ENCODE measurements around the gene MDM1.

The MDM1 gene, protein sequence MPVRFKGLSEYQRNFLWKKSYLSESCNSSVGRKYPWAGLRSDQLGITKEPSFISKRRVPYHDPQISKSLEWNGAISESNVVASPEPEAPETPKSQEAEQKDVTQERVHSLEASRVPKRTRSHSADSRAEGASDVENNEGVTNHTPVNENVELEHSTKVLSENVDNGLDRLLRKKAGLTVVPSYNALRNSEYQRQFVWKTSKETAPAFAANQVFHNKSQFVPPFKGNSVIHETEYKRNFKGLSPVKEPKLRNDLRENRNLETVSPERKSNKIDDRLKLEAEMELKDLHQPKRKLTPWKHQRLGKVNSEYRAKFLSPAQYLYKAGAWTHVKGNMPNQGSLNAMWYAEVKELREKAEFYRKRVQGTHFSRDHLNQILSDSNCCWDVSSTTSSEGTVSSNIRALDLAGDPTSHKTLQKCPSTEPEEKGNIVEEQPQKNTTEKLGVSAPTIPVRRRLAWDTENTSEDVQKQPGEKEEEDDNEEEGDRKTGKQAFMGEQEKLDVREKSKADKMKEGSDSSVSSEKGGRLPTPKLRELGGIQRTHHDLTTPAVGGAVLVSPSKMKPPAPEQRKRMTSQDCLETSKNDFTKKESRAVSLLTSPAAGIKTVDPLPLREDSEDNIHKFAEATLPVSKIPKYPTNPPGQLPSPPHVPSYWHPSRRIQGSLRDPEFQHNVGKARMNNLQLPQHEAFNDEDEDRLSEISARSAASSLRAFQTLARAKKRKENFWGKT

DNA sequence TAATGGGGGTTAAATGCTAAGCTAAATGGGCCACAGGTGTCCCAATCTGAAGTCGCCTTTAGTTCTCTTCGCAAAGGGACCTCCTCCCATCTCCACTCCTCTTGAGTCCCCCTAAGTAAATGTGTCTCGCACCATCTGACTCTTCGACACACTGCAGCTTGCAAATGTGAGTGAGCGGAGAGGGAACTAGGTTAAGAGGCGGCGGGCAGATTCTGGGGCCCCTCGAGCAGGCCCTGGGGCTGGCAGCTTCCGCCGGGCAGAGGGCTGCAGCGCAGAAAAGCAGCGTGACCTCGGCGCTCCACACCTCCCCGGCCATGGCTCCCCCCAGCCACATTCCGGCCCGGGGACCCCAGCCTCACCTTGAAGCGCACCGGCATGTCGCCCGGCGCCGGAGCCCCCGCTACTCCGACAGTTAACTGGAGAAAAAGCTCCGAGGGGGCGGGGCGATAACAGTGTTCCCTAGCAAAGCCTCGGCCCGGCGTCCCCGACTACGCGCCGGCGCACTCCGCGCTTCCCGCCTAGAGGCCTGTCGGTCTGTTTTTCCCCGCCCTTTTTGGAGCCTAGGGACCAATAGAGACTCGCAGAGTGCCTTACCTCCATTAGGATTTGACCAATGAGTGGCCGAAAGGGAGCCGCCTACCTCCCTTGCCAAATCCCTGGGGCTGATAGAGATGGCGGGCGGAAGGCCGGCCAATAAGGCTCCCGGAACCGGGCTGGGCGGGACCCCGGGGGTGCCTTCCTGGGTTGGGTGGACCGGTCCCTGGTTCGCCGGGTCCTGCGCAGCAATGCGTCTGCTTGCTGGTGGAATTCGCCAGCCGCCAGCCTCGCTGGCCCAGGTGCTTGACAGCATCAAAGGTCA, at the start of gene MDM1:
TSS of gene MDM1 (minus strand) at position 494 of the 859 bp plus-strand sequence. CDS start at position 377, 117 bp downstream.
- peak; percentile 87 for DNase-seq (ENCODE audit: low read depth)

DNA sequence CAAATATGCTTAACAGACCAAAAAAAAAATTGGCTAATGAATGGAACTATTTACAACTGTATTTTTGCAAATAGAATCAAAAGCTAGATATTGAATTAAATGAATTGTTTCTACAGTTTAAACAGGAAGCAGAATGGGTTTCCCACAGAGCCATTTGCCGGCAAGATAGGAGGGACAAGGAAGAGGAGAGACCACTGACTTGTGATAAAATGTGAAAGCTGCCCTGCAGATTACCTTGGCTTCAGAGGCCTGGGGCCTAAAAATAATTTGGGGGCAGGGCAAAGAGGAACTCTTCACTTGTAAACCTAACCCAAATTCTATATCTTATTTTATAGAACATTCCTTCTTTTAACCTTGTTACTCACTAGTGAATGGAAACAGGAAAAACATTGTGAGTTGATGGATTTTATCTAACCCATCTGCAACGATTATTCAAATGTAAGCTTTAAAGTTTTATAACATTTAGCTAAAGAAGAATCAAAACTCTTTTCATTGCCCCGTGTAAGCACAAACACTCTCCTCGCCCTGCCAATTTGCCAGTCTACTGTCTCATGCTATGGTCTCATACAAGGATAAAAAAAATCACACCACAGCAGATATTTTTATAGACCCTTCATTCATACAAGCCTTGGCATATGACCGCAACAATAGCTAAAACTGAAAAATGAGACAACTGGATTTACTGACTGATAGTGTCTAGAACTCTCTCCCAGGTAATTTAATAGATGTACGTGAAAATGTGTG, 49.5 kb upstream of the MDM1 start:
- DNase-seq (ENCODE audit: low read depth): no peak

DNA sequence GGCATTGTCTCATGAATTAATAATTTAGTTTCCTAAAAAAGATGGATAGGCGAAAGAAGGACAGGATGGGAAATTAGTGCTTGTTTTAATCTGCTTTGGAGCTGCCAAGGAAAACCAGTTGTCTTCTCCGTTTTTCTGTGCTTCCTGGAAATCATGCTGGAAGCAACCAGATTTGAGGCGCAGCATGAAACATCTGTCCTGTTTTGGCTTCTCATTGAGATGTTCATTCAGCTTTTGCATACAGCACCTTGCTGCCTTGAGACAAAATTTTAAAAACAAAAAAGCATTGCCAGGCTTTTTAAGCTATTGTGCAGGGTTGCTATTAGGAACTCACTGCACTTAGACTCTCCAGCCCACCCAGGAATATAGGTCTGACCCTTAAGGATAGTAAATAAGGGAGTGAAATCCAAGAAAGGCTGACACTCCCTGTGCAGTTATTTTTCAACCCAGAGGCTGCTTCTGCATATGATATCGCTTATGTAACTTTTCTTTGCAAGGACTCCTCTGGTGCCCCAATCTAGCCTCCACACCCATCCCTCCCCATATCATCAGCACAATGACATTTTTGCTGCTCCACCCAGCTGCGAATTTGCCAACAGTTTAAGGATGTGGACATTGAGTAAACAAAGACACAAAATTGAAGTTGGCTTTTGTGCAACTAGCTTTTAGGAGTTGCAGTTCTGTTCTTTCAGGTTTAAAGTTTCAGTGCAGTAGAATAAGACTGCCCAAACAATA, 46.9 kb upstream of the MDM1 start:
- no peak for DNase-seq (ENCODE audit: low read depth)

DNA sequence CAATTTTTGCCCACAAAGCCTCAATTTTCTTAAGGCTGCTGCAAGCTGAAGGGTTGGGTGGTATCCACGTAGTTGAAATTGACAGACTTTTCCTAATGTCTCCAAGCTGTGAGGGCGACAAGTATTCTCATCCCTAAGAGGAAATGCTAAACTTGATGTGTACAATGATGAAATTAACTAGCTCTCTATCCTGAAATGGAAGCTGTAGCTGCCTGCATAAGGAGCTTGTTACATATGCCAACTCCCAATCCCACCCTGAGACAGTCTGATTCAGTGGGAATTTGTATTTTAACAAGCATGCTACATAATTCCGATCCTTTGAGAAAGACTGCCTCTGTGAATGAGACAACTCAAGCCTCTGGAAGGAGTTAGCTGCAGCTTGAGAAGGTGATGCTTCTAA, 45.7 kb upstream of the MDM1 start:
- no peak for DNase-seq (ENCODE audit: low read depth)

DNA sequence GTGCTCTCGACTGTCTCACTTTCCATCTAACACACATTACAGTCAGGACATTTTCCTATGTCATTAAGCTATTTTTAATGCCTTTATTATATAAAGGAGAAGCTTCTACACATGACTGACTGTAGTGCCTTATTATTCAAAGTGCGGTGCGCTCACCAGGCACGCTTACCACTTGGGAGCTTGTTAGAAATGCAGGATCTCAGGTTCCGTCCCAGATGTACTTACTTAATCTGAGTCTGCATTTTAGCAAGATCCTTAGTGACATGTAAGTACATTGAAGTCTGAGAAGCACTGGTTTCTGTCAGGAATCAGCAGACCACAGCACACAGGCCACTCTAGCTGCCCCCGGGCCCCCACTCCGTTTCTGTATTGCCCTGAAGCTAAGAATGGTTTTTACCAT, 44.7 kb upstream of the MDM1 start:
- DNase-seq (ENCODE audit: low read depth): no peak

DNA sequence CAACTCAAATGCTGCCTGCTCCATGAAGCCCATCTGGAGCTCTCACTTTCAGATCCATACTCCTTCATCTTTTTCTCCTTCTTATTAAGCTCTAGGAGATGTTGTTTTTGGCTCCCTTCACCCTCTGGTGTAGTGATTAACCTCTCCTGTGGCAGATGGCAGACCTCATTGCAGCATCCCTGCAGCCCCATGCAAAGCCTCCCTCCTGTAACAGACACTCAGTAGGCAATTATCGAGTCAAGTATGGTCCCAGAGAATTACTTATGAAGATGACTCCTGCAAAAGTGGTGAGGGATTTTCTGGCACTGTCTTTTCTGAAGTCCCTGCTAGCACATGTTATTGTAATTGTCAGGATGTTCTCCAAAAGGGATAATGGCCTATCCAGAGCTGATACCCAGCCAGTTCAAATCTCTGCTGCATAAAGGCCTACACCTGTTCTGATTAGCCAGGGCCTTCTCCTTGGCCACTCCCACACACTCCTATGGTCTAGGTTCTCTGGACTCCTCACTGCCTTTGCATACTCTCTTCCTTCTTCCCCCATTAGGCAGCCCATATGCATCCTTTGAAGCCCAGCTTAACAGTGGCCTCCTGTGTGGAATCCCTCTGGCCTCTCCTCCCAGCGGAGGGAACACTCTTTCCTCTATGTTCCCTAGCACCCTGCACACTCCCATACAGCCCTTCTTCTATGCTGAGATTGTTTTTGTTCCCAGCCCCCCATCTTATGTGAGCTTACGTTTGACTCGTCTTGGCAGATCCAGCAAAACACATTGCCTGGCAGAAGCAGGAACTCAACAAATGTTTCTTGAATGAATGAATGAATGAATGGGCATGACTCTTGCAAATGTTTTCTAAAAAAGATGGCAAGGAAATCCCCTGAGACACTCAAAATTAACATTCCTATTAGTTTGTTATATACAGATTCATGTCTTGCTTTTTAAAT, 43.9 kb upstream of the MDM1 start:
- DNase-seq (ENCODE audit: low read depth): no peak

DNA sequence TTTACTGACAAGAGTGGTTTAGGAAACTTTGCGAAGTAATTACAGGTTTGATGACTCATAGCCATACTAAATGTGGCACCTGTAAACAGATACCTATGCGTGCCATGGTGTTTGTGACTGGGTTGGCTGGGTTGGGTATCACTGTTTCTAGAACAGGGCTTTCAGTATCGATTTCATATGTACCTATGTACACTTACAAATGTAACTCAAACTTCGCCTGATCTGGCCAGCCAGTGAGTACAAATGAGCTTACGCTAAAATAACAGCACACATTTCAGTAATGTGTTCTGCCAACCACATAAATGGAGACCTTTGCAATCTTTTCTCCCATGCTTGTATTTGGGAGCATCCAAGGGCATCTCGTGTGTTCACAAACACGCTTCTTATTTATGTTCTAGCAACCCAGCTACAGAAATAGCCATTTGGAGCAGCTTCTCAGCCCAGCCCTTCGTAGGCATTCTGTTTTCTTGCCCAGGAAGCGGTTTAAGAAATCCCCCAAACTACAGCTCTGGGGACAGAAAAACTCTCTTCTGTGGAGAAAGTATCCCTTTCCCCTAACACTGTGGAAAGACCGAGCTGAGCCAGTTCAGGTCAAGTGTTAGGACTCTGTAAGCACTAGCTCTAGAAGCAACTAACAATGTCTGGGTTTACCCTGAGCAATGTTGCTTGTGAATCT, 42.3 kb upstream of the MDM1 start:
- peak; percentile 6 for DNase-seq (ENCODE audit: low read depth)

DNA sequence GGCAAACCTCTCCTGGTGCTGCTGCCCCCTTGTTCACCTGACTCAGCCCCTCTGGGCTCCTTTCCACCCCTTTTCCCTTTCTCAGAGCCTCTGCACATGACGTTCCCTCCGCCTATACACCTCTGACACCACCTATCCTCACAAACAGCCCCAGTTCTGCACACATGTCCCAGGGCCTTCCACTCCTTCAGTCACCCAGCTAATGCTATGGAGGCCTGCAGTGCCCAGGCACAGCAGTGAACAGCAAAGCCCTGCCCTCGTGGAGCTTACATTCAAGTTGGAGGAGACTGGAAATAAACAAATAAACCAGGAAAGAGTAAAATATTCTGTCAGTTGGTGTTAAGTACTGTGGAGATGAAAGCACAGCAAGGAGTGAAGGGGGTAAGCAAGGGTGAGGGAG, 38.5 kb upstream of the MDM1 start:
- DNase-seq (ENCODE audit: low read depth): no peak

DNA sequence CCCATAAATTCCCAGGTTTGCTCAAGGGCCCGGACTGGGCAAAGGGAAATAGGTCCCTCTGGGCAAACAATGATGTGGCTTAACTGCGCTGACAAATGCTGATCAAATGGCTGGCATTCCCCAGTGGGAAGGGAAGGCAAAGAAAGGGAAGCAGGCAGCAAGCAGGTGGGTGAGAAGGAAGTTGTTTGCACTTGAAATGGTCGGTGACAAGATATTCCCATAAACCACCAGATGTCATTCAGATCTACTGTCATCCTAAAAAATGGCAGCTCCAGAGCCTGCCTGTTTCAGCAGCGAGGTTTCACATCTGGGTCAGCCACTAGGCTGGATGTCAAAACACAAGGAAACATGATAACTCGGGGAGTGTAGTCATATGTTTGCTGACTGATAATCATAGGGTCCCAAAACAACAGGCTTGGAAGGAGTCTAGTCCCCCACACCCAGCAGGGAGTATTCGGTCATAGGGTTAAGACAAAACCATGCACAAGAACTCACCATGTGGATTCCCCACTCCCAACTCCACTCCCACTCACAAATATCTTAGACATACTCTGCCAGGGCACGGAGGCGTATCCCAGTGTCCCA, 37.9 kb upstream of the MDM1 start:
- no peak for DNase-seq (ENCODE audit: low read depth)

DNA sequence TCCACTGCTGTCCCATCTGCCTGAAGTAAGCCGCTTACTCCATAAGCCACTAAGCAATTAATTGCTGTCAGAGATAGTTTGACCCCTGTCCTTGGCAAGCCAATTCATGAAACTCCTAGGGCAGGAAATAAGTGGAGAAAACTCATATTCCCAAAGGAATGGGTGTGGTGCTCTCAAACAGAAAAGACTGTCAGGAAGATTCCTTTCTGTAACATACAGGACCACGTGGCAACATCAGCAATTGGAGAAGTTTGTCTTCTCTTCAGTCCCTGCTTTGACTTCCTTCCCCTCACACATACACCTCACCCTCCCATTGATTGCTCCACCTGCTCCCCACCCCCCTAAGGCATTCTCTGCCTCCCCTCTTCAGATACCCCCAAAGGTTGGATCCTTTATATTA, 36.2 kb upstream of the MDM1 start:
- DNase-seq (ENCODE audit: low read depth): no peak

DNA sequence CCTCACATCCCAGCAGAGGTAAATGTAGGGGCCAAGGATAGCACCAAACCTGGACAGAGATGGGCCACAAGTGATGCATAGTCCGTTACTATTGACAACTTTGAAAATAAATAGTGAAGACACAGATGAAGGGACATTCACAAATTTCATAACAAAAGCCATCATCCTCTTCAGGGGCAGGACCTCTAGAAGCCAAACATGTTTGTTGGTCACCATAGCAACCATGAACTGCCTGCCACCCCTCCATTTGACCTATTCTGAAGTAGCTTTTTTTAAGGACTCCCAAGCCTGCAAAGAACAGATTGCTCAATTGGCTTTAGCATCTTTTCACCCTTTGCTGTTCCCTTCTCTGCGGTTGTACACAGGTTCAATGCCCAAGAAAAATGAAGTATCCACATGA, 35.7 kb upstream of the MDM1 start:
- no peak for DNase-seq (ENCODE audit: low read depth)

DNA sequence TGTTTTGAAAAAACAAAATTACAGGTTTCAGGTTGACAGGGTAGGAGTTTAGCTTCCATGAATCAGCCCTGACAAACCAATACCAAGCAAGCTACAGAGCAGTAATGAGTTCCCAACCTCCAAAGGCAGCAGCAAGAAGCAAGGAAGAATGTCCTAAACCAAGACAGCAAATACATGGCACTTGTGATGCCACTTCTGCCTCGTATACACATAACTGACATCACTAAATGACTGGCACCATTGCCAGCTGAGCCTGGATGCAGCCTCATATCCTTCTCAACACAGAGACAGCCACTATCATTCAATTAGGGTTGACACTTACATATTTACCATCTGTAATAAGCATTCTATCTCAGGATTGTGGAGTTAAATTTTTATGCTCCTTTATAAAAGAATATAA, 35.0 kb upstream of the MDM1 start:
- DNase-seq (ENCODE audit: low read depth): no peak

DNA sequence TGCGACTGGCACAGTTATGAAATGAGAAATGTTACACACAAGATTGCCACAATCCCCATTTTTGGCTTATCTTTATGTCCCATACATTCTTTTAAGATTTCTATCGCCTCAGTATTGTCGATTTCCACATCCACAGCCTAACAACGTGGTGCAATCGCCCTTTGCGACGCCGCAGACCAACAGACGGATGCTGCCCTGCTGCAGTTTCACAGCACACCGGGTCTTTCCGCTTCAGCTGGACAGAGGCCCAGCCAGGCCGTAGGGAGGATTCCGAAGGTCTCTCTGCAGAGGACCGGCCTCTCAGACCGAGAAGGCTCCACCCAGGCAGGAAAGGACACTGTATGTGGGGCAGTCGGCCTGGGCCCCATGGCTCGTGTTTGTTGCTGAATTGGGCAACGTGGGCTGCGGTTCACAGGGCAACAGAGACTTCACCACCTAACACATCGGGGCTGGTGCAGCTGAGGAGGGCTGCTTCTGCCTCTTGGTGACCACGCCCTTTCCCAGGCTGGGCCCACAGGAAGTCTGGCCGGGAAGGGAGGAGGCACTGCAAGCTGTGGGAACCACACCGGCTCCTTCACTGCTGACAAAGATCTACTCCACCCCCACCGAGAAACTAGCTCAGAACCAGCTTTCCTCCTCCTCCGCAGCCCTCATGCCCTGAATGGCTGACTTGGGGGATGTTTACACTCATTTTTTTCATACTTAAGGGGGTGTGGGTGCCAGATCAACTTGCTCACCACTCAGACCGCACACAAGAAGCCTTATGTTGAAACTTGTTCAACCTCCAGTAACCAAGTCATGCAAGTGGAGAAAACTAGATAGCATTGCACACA, 32.9 kb upstream of the MDM1 start:
- peak; percentile 41 for DNase-seq (ENCODE audit: low read depth)

DNA sequence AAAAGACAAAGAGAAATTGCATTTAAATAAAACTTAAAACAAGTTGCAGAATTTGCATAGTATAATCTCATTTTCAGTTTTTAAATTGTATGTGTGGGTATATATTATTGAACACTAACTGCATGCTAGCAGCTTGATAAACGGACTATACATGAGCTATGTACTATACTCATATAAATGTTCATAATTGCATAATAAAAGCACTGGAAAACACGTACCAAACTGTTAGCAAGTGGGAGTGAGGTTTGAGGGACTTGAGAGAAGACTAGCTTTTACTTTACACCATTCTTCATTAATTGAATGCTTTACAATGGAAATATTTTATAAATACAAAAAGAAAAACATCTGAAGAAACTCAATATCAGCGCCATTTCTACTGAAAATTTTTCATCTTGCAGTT, 32.2 kb upstream of the MDM1 start:
- no peak for DNase-seq (ENCODE audit: low read depth)

DNA sequence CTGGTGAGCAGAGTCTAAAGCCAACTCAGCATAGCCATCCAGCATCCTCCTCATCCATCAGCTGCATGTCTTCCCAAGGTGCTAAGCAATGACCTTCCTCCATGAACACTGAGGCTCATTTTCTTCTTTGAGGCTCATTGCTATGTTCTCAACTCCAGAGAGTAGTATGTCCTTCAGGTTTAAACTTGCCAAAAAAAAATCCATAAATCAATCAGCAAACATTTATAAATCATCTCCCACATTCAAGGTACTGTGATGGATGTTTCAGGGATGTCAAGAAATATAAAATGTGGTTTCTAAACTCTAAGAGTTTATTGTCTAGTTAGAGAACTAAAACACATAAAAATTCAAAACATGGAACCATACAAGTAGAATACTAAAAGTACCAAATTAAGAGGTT, 29.8 kb upstream of the MDM1 start:
- no peak for DNase-seq (ENCODE audit: low read depth)

DNA sequence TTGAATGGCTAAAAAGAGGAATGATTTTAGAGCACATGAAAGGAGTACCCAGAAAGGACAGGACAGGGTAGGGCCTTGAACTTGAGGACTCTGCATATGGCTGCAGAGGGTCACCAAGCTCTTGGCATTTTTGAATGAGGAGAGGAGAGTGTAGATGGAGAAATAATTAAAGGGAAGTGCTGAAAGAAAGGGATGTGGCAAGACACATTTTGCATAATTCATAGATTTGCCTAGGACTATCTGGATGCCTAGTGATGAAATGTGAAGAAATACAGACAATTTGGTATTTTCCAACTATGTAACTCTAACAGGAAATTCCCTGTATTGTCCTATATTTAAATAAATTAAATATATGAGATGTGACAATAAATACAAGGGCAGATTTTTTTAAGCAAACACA, 27.5 kb upstream of the MDM1 start:
- DNase-seq (ENCODE audit: low read depth): no peak

DNA sequence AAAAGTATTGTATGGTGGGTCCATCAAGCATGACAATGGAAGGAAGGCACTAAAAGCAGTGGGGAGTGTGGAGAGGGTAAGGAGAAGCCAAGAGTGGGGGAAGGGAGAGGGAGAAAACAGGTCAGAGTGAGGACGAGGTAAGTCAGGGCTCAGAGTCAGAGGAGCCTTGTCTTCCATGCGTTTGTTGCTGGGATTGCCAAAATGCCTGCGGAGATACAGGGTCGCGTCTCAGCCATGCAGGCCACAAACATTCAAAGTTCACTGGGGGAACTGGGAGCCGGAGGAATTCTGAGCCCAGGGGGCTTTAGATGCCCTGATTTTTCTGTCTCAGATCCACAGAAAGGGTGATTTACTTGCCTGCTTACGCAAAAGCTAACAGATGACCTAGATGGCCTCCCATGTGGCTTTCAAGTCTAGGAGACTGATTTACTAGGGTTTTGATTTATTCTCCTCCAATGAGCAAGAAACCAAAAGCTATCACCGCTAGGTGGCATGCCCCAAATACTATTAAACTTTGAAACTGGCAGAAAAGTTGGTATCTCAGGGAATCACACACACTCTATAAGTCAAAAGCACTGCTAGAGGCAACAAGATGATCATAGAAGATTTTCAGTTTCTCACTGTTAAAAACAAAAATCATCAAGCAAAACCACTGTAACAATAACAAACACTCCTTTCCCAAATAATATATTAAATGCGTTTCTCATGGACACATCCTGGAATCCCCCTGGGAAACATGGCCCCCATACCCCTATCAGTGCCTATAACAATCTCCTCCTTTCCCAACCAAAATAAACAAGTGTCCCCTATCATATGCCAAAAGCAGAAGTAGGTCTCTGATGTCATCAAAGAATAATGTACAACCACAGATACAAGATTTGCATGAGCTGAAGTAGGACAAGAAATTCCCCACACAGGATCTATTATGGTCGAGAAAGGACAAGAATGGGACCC, 26.6 kb upstream of the MDM1 start:
- peak; percentile 41 for DNase-seq (ENCODE audit: low read depth)

Measured in stimulated activated CD8-positive, alpha-beta memory T cell treated with anti-CD3 and anti-CD28 coated beads, Interleukin-15, amount 100 ng/mL, for 1 hour (primary cell).